Parathyroid adenoma (tissue), 2 donors: ENCODE data around the gene FASTKD3.

Experiments
- H2AFZ ChIP-seq: fragments of 300-600 bp; sonication (generic); one replicate; pipeline ENCODE4 v1.7.0; 2017; ENCODE audit warnings: antibody characterized with exemption, mild to moderate bottlenecking
- H3K27ac ChIP-seq: fragments of 300-600 bp; sonication (generic); one replicate; pipeline ENCODE4 v1.7.0; 2017
- H3K27me3 ChIP-seq: fragments of 300-600 bp; sonication (generic); one replicate; pipeline ENCODE4 v1.7.0; 2017; ENCODE audit warnings: low read length; ENCODE audit not compliant: control insufficient read depth, insufficient read depth
- H3K36me3 ChIP-seq: fragments of 300-600 bp; sonication (generic); one replicate; pipeline ENCODE4 v1.7.0; 2017; ENCODE audit warnings: low read length; ENCODE audit not compliant: control insufficient read depth, insufficient read depth
- H3K4me1 ChIP-seq: fragments of 300-600 bp; sonication (generic); one replicate; pipeline ENCODE4 v1.7.0; 2017; ENCODE audit warnings: control low read depth
- H3K4me2 ChIP-seq: fragments of 300-600 bp; sonication (generic); one replicate; pipeline ENCODE4 v1.7.0; 2017; ENCODE audit warnings: low read length
- H3K4me3 ChIP-seq: fragments of 300-600 bp; sonication (generic); one replicate; pipeline ENCODE4 v1.7.0; 2017; ENCODE audit warnings: low read depth, low read length
- H3K79me2 ChIP-seq: fragments of 300-600 bp; sonication (generic); one replicate; pipeline ENCODE4 v1.7.0; 2017; ENCODE audit warnings: control low read depth
- H3K9ac ChIP-seq: fragments of 300-600 bp; sonication (generic); one replicate; pipeline ENCODE4 v1.7.0; 2017; ENCODE audit warnings: mild to moderate bottlenecking
- H3K9me3 ChIP-seq: fragments of 300-600 bp; sonication (generic); one replicate; pipeline ENCODE4 v1.7.0; 2017; ENCODE audit warnings: low read length; ENCODE audit not compliant: control insufficient read depth
- TF ChIP-seq, protein P1 (sequence below): fragments of 300-600 bp; sonication (generic); IDR thresholded peaks from one replicate; pipeline ENCODE4 v1.7.0; 2017; ENCODE audit warnings: antibody characterized with exemption, mild to moderate bottlenecking
- donor health status: primary hyperparathyroidism.

Gene FASTKD3

DNA sequence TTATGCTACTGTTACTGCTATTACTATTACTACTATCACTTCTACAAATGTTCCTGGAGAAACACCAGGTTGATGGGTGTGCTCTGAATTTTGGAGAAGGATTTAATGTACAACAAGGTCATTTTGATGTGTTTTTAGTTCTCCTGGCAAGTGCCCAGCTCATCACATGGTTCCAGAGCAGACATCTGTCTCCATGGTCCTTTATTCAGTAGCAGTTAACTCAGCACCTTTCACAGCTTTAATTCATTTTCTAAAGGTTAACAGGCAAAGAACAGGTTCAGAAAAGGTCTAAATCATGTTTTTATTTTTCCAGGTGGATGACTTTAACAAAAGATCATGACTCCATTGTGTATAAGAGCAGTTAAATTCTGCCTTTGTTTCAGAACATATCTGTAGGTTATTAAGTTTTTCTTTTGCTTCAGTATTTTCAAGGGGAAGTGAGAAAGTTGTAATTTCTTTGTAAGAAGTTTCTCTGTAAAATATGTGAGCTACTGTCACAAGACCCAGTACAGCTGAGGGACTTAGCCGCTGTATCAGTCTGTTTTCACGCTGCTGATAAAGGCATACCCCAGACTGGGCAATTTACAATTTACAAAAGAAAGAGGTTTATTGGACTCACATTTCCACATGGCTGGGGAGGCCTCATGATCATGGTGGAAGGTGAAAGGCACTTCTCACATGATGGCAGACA, 42.1 kb upstream of the FASTKD3 start:
- Histone ChIP-seq H3K36me3 (no peaks in the 10 kb centered on the region), H3K4me1 (peaks cover 2% of the 10 kb centered on the region), H3K27ac (no peak overlapping the region), H3K79me2 (no peaks in the 10 kb centered on the region), H3K9me3 (no peaks in the 10 kb centered on the region), H3K9ac (no peak overlapping the region), H2AFZ (no peak overlapping the region), H3K4me3 (no peak overlapping the region), H3K4me2 (no peak overlapping the region), H3K27me3 (no peaks in the 10 kb centered on the region)
- TF ChIP-seq, protein P1, sequence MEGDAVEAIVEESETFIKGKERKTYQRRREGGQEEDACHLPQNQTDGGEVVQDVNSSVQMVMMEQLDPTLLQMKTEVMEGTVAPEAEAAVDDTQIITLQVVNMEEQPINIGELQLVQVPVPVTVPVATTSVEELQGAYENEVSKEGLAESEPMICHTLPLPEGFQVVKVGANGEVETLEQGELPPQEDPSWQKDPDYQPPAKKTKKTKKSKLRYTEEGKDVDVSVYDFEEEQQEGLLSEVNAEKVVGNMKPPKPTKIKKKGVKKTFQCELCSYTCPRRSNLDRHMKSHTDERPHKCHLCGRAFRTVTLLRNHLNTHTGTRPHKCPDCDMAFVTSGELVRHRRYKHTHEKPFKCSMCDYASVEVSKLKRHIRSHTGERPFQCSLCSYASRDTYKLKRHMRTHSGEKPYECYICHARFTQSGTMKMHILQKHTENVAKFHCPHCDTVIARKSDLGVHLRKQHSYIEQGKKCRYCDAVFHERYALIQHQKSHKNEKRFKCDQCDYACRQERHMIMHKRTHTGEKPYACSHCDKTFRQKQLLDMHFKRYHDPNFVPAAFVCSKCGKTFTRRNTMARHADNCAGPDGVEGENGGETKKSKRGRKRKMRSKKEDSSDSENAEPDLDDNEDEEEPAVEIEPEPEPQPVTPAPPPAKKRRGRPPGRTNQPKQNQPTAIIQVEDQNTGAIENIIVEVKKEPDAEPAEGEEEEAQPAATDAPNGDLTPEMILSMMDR = no peak

DNA sequence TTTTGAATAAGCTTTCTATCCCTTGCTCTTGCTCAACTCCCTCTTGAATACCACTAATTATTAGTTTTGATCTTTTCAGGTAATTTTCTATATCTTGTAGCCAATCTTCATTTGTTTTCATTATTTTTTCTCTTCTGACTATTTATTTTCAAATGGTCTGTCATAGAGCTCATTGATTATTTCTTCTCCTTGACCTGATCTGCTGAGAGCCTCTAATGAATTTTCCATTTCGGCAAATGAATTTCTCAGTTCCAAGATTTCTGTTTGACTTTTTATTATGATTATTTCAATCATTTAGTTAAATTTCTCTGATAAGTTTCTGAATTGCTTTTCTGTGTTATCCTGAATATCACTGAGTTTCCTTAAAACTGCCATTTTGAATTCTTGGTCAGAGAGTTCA, 39.5 kb upstream of the FASTKD3 start:
- TF ChIP-seq, protein P1 = no peak
- H3K9ac ChIP-seq = no peak overlapping the region
- no peaks in the 10 kb centered on the region for H3K4me1 ChIP-seq
- no peak overlapping the region for H3K4me2 ChIP-seq
- H3K27ac ChIP-seq = no peak overlapping the region
- no peaks in the 10 kb centered on the region for H3K79me2 ChIP-seq
- H3K4me3 ChIP-seq = no peak overlapping the region
- no peaks in the 10 kb centered on the region for H3K9me3 ChIP-seq
- H3K27me3 ChIP-seq = no peaks in the 10 kb centered on the region
- H2AFZ ChIP-seq = no peak overlapping the region
- no peaks in the 10 kb centered on the region for H3K36me3 ChIP-seq

DNA sequence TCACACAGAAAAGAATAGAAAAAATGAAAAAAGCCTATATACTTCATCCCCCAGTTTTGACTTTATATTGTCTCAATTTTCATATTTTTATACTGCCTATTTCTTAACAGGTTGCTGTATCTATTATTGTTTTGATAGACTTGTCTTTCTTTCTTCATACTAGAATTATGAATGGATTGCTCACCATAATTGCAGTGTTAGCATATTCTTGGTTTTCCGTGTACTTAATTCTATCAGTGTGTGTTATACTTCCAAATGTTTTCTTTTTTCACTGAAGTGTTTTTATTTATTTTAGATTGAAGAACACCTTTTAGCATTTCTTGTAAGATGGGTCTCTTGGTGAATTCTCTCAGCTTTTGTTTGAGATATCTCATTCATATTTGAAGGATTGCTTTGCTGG, 38.8 kb upstream of the FASTKD3 start:
- H3K4me2 ChIP-seq = no peak overlapping the region
- no peak overlapping the region for H2AFZ ChIP-seq
- H3K4me1 ChIP-seq = no peaks in the 10 kb centered on the region
- no peaks in the 10 kb centered on the region for H3K9me3 ChIP-seq
- H3K4me3 ChIP-seq = no peak overlapping the region
- H3K27me3 ChIP-seq = no peaks in the 10 kb centered on the region
- H3K27ac ChIP-seq = no peak overlapping the region
- no peaks in the 10 kb centered on the region for H3K36me3 ChIP-seq
- TF ChIP-seq, protein P1 = no peak
- no peak overlapping the region for H3K9ac ChIP-seq
- H3K79me2 ChIP-seq = no peaks in the 10 kb centered on the region

DNA sequence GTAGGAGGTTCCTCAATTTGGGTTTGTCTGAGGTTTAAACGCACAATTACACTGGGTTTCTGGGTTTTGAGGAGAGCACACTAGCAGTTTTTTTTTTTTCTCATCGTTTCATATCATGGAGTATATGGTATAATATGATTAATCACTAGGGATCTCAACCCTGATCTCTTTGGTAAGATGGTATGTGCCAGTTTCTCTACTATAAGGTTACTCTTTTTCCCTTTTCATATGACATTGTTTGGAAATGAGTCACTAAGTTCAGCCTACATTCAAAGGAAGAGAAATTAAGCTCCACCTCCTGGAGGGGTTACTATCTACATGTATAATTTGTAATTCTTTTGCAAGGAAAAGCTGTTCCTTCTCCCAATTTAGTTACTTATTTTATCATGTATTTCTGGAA, 35.3 kb upstream of the FASTKD3 start:
- H3K36me3 ChIP-seq = no peaks in the 10 kb centered on the region
- no peak overlapping the region for H3K4me2 ChIP-seq
- no peaks in the 10 kb centered on the region for H3K27me3 ChIP-seq
- no peak overlapping the region for H2AFZ ChIP-seq
- no peak overlapping the region for H3K4me3 ChIP-seq
- H3K79me2 ChIP-seq = no peaks in the 10 kb centered on the region
- H3K9ac ChIP-seq = no peak overlapping the region
- H3K9me3 ChIP-seq = no peaks in the 10 kb centered on the region
- no peaks in the 10 kb centered on the region for H3K4me1 ChIP-seq
- TF ChIP-seq, protein P1 = no peak
- no peak overlapping the region for H3K27ac ChIP-seq
